ENCODE results near the gene JOSD1.

- no peak for TF ChIP-seq CTCF (IDR thresholded peaks at IDR 0.05 in 2 of 3, conservative IDR thresholded peaks at IDR 0.05 in 1 of 3; ENCODE audit: control insufficient read depth in 2 of 3, extremely low read depth in 1 of 3, insufficient read depth in 1 of 3, low read depth in 3 of 3, low read length in 3 of 3)
- no peak for TF ChIP-seq FOXM1 (IDR thresholded peaks at IDR 0.05; ENCODE audit: low read depth, low read length)
- no peak for TF ChIP-seq ATF2 (IDR thresholded peaks at IDR 0.05; ENCODE audit: low read length)
- TF ChIP-seq MXI1 (IDR thresholded peaks at IDR 0.05; ENCODE audit: low read depth, low read length): no peak
- TF ChIP-seq POLR2A (IDR thresholded peaks at IDR 0.05; ENCODE audit: low read depth, low read length): peak; percentile 55; the same call in 1 of the 2 replicates
- TF ChIP-seq USF2 (IDR thresholded peaks at IDR 0.05; ENCODE audit: borderline replicate concordance, low read depth, low read length): no peak
- no peak for TF ChIP-seq EP300 (IDR thresholded peaks at IDR 0.05; ENCODE audit: borderline replicate concordance in 1 of 2, control insufficient read depth in 1 of 2, low read depth in 2 of 2, low read length in 2 of 2)
Observed at GRCh38 chr22:38738475-38739070, 37.8 kb upstream of the JOSD1 start.
